Left ventricle myocardium inferior (tissue), 1 donor: Measurements from ENCODE around the gene ZNF71. TPM values are rescaled to one million over a fixed set of nuclear protein-coding genes. Genes with fewer than 3 reads are reported as not detected.

Experiments
- DNase-seq: peaks from one replicate; pipeline ENCODE4 v3.0.0-alpha.2; 2020
- H3K27ac ChIP-seq: fragments of 200-600 bp; replicated peaks from 2 replicates; pipeline ENCODE4 v1.8.0; 2021
- H3K27me3 ChIP-seq: fragments of 200-600 bp; 2 replicates; pipeline ENCODE4 v1.8.0; 2021; ENCODE audit warnings: low read depth
- H3K36me3 ChIP-seq: fragments of 200-600 bp; 2 replicates; pipeline ENCODE4 v1.8.0; 2021
- H3K4me1 ChIP-seq: fragments of 200-600 bp; 2 replicates; pipeline ENCODE4 v1.8.0; 2021
- H3K4me3 ChIP-seq: fragments of 200-600 bp; 2 replicates; pipeline ENCODE4 v1.8.0; 2021; ENCODE audit warnings: mild to moderate bottlenecking, moderate library complexity
- H3K9me3 ChIP-seq: fragments of 200-600 bp; replicated peaks from 2 replicates; pipeline ENCODE4 v1.8.0; 2021
- intact Hi-C: fragments of 100-400 bp; cut with micrococcal nuclease; formaldehyde crosslinking; loops from one replicate; pipeline ENCODE4 v1.11.0; 2022
- total RNA-seq: library from RNA; stranded (reverse); fragmentation: NEBNext Ultra II Directional; extraction: Animal tissue kit (Norgen Biotek cat#: 25700); gene quantifications from one replicate; pipeline ENCODE4 v1.2.1, GENCODE V29; 2021
- TF ChIP-seq, protein P1 (sequence below): fragments of 200-600 bp; IDR thresholded peaks from 2 replicates; pipeline ENCODE4 v1.8.0; 2021; ENCODE audit warnings: antibody characterized with exemption, mild to moderate bottlenecking, borderline replicate concordance
- donor health status: DM: no; HTN: yes; CAD: no; lungs with severe emphysema.

ZNF71 gene
- total RNA-seq, 1 donor from 2014 or later, result 5.8 TPM

DNA sequence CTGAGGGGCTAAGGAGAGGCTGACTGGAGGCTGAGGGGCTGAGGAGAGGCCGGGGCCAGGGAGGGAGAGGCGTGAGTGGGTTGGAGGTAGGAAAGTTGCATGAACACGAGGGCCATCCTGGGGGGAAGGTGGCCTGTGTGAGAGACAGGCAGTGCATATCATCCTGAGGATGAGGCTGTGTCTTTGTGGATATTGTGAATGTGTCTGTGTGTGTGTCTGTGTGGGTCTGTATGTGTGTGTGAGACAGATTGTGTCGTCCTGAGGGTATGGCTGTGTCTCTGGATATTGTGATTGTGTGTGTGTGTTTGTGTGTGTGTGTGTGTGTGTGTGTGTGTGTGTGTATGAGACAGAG, 422 bp downstream of the ZNF71 start:
- Histone ChIP-seq H3K27me3 (no peaks in the 10 kb centered on the region), H3K9me3 (peaks cover 29% of the 10 kb centered on the region), H3K36me3 (peaks cover 19% of the 10 kb centered on the region), H3K27ac (peak overlapping the region; percentile 85), H3K4me1 (peaks cover 24% of the 10 kb centered on the region), H3K4me3 (peak overlapping the region; percentile 98)
- DNase-seq, result no peak
- intact Hi-C loops, result no loop called here
- TF ChIP-seq, protein P1, sequence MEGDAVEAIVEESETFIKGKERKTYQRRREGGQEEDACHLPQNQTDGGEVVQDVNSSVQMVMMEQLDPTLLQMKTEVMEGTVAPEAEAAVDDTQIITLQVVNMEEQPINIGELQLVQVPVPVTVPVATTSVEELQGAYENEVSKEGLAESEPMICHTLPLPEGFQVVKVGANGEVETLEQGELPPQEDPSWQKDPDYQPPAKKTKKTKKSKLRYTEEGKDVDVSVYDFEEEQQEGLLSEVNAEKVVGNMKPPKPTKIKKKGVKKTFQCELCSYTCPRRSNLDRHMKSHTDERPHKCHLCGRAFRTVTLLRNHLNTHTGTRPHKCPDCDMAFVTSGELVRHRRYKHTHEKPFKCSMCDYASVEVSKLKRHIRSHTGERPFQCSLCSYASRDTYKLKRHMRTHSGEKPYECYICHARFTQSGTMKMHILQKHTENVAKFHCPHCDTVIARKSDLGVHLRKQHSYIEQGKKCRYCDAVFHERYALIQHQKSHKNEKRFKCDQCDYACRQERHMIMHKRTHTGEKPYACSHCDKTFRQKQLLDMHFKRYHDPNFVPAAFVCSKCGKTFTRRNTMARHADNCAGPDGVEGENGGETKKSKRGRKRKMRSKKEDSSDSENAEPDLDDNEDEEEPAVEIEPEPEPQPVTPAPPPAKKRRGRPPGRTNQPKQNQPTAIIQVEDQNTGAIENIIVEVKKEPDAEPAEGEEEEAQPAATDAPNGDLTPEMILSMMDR, result no peak

DNA sequence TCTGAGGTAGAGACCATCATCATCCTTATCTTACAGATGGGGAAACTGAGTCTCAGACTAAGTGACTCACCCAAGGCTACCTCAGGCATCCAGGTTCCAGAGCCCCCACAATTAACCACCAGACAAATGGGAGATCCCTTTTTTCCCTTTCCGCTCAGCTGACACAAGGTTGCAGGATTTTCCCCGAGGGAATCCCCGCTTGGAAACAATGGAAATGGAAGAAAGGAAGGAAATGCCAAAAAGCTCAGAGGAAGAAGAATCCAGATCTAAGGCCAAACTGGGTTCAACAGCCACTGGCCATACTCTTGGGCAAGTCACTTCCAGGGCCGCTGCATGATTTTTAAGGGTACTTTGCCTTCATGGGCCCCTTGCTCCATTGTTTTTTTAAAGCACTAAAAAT, 1.6 kb downstream of the ZNF71 start:
- TF ChIP-seq, protein P1, result no peak
- intact Hi-C loops, result no loop called here
- H3K27ac ChIP-seq, result peak overlapping the region; percentile 29
- no peak for DNase-seq
- H3K36me3 ChIP-seq, result peaks cover 31% of the 10 kb centered on the region
- H3K4me3 ChIP-seq, result peak overlapping the region; percentile 98
- peaks cover 24% of the 10 kb centered on the region for H3K4me1 ChIP-seq
- H3K27me3 ChIP-seq, result no peaks in the 10 kb centered on the region
- peaks cover 29% of the 10 kb centered on the region for H3K9me3 ChIP-seq

DNA sequence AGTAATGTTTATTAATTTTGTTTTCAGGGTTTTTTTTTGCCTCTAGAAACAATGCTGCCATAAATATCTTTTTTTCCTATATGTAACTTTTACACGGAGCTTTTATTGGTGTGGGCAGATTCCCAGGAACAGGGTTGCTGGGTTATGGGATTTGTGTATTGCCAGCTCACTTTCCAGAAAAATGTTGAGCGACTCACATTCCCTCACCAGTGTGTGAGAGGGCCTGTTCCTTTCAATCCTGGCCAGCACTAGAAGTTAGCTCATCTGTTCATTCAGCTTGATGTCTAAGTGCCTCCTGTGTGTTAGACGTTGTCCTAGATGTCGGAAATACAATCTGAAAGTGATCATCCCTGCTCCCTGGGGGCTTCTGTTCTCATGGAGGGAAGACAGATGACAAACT, 2.6 kb downstream of the ZNF71 start:
- DNase-seq, result no peak
- TF ChIP-seq, protein P1, result no peak
- intact Hi-C loops, result no loop called here
- Histone ChIP-seq H3K27ac (no peak overlapping the region), H3K4me1 (peaks cover 24% of the 10 kb centered on the region), H3K9me3 (peaks cover 35% of the 10 kb centered on the region), H3K36me3 (peaks cover 41% of the 10 kb centered on the region), H3K27me3 (no peaks in the 10 kb centered on the region), H3K4me3 (no peak overlapping the region)

DNA sequence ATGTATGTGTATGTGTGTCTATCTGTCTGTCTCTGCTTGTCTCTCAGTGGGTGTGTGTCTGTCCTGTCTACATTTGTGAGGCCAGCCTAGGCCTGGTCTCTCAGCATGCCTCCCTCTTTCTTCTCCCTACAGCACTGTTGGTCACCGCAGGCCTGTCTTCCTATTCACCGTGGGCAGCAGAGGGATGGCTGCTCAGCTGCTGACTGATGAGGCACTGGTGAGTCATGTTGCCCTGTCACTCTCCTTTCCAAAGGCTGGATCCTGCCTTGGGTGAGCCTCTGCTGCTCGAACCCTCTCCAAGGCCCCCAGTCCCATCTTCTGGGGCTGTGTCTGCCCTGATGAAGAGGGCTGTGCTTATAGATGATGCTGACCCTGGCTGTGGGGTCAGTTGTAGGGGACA, 6.3 kb downstream of the ZNF71 start:
- no peak for DNase-seq
- H3K36me3 ChIP-seq, result peaks cover 78% of the 10 kb centered on the region
- H3K4me3 ChIP-seq, result no peak overlapping the region
- H3K27me3 ChIP-seq, result no peaks in the 10 kb centered on the region
- H3K27ac ChIP-seq, result no peak overlapping the region
- TF ChIP-seq, protein P1, result no peak
- peaks cover 71% of the 10 kb centered on the region for H3K9me3 ChIP-seq
- intact Hi-C loops, result no loop called here
- H3K4me1 ChIP-seq, result peaks cover 14% of the 10 kb centered on the region

DNA sequence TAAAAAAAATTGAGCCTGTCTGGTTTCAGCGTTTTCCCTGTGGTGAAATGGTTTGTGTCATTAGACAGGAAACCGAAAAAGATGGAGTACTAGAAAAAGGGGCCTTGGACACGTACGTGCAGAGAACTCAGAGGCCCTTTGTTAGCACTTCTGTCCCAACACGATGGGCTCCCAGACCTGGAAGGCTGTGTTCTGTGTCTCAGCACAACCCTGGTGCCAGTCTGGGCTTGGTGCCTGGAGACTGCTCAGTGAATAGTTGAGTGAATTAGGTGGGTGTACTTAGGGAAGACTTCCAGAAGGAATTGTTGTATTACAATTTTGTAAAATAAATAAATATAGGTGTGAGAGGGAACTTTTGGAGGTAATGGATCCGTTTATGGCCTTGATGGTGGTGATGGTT, 8.7 kb downstream of the ZNF71 start:
- TF ChIP-seq, protein P1, result no peak
- no peak for DNase-seq
- Histone ChIP-seq H3K36me3 (peaks cover 62% of the 10 kb centered on the region), H3K9me3 (peaks cover 87% of the 10 kb centered on the region), H3K4me1 (peaks cover 9% of the 10 kb centered on the region), H3K27me3 (no peaks in the 10 kb centered on the region), H3K4me3 (no peak overlapping the region), H3K27ac (no peak overlapping the region)
- intact Hi-C loops, result no loop called here
